ENCODE data around the gene PXYLP1.

DNA sequence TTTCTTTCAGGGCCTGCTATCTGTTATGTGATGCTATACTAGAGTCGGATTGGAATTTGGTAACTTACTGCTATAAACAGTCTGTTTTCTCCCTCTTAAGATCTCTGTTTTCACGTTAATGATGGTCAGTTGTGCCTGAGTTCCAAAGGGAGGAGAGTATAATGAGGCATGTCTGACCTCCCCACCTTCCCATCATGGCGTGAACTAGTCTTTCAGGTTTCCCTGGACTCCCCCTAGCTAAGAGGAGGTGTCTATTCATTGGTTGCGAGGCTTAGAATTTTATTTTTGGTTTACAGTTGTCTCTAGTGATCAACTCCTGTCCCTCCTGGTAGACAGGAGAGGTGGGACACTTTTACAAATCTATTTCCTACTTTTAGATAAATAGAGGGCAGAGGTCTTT, 27.8 kb upstream of the PXYLP1 start:
- TF ChIP-seq FOXK2 (IDR thresholded peaks at IDR 0.05): no peak
- no peak for TF ChIP-seq SMAD1 (IDR thresholded peaks at IDR 0.05; ENCODE audit: low read depth, partially characterized antibody)
- TF ChIP-seq, protein P1, sequence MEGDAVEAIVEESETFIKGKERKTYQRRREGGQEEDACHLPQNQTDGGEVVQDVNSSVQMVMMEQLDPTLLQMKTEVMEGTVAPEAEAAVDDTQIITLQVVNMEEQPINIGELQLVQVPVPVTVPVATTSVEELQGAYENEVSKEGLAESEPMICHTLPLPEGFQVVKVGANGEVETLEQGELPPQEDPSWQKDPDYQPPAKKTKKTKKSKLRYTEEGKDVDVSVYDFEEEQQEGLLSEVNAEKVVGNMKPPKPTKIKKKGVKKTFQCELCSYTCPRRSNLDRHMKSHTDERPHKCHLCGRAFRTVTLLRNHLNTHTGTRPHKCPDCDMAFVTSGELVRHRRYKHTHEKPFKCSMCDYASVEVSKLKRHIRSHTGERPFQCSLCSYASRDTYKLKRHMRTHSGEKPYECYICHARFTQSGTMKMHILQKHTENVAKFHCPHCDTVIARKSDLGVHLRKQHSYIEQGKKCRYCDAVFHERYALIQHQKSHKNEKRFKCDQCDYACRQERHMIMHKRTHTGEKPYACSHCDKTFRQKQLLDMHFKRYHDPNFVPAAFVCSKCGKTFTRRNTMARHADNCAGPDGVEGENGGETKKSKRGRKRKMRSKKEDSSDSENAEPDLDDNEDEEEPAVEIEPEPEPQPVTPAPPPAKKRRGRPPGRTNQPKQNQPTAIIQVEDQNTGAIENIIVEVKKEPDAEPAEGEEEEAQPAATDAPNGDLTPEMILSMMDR (IDR thresholded peaks at IDR 0.05 in 2 of 3, conservative IDR thresholded peaks at IDR 0.05 in 1 of 3; ENCODE audit: control insufficient read depth in 2 of 3, extremely low read depth in 1 of 3, insufficient read depth in 1 of 3, low read depth in 3 of 3, low read length in 3 of 3): no peak
- no peak for TF ChIP-seq MXI1 (IDR thresholded peaks at IDR 0.05; ENCODE audit: low read depth, low read length)
- TF ChIP-seq SIN3A (IDR thresholded peaks at IDR 0.05; ENCODE audit: low read depth, low read length): no peak
- no peak for TF ChIP-seq TCF3 (IDR thresholded peaks at IDR 0.05; ENCODE audit: borderline replicate concordance, insufficient read depth, low read depth, low read length)
- no peak for TF ChIP-seq ZSCAN29 (IDR thresholded peaks at IDR 0.05)
- TF ChIP-seq EZH2 (IDR thresholded peaks at IDR 0.05; ENCODE audit: borderline replicate concordance, control insufficient read depth, low read depth, low read length): no peak
- no peak for TF ChIP-seq CREB1 (IDR thresholded peaks at IDR 0.05; ENCODE audit: low read depth)
- TF ChIP-seq POLR2A (IDR thresholded peaks at IDR 0.05; ENCODE audit: low read depth, low read length): no peak
- no peak for TF ChIP-seq TAF1 (IDR thresholded peaks at IDR 0.05; ENCODE audit: borderline replicate concordance, low read depth, low read length)
- TF ChIP-seq, protein P2, sequence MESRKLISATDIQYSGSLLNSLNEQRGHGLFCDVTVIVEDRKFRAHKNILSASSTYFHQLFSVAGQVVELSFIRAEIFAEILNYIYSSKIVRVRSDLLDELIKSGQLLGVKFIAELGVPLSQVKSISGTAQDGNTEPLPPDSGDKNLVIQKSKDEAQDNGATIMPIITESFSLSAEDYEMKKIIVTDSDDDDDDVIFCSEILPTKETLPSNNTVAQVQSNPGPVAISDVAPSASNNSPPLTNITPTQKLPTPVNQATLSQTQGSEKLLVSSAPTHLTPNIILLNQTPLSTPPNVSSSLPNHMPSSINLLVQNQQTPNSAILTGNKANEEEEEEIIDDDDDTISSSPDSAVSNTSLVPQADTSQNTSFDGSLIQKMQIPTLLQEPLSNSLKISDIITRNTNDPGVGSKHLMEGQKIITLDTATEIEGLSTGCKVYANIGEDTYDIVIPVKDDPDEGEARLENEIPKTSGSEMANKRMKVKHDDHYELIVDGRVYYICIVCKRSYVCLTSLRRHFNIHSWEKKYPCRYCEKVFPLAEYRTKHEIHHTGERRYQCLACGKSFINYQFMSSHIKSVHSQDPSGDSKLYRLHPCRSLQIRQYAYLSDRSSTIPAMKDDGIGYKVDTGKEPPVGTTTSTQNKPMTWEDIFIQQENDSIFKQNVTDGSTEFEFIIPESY (IDR thresholded peaks at IDR 0.05): no peak
- no peak for TF ChIP-seq ZBED1 (IDR thresholded peaks at IDR 0.05; ENCODE audit: borderline replicate concordance)

Data from GM12878 (cell line).